Measurements from ENCODE around the gene INSL3.

The INSL3 gene

GRCh38 chr19:17829855-17830566 lies 8.7 kb upstream of the INSL3 start:
- no peak for TF ChIP-seq CTCF (IDR thresholded peaks at IDR 0.05; ENCODE audit: insufficient read depth, low read depth, low read length, missing control alignments)
- no peak overlapping the region for H3K4me3 ChIP-seq (ENCODE audit: low read depth, low read length)
- no peak for DNase-seq (ENCODE audit: low read depth)

GRCh38 chr19:17826508-17827056 lies 5.3 kb upstream of the INSL3 start:
- DNase-seq (ENCODE audit: low read depth), result no peak
- no peak overlapping the region for H3K4me3 ChIP-seq (ENCODE audit: low read depth, low read length)
- no peak for TF ChIP-seq CTCF (IDR thresholded peaks at IDR 0.05; ENCODE audit: insufficient read depth, low read depth, low read length, missing control alignments)

GRCh38 chr19:17824339-17824738 lies 3.0 kb upstream of the INSL3 start:
- DNase-seq (ENCODE audit: low read depth), result no peak
- no peak for TF ChIP-seq CTCF (IDR thresholded peaks at IDR 0.05; ENCODE audit: insufficient read depth, low read depth, low read length, missing control alignments)
- H3K4me3 ChIP-seq (ENCODE audit: low read depth, low read length), result no peak overlapping the region

- no peak for TF ChIP-seq CTCF (IDR thresholded peaks at IDR 0.05; ENCODE audit: insufficient read depth, low read depth, low read length, missing control alignments)
- DNase-seq (ENCODE audit: low read depth), result no peak
- no peak overlapping the region for H3K4me3 ChIP-seq (ENCODE audit: low read depth, low read length)
Measured at GRCh38 chr19:17817668-17818363, 3.5 kb downstream of the INSL3 start.

- no peak for TF ChIP-seq CTCF (IDR thresholded peaks at IDR 0.05; ENCODE audit: insufficient read depth, low read depth, low read length, missing control alignments)
- H3K4me3 ChIP-seq (ENCODE audit: low read depth, low read length), result no peak overlapping the region
- no peak for DNase-seq (ENCODE audit: low read depth)
Measured at GRCh38 chr19:17812099-17812498, 9.2 kb downstream of the INSL3 start.

- H3K4me3 ChIP-seq (ENCODE audit: low read depth, low read length), result no peak overlapping the region
- no peak for DNase-seq (ENCODE audit: low read depth)
- TF ChIP-seq CTCF (IDR thresholded peaks at IDR 0.05; ENCODE audit: insufficient read depth, low read depth, low read length, missing control alignments), result no peak
Measured at GRCh38 chr19:17811681-17812080, 9.6 kb downstream of the INSL3 start.

All from GM12865 (cell line).